ENCODE results near the gene FARS2. TPM values are rescaled to one million over a fixed set of nuclear protein-coding genes. Genes with fewer than 3 reads are reported as not detected.

The FARS2 gene
- total RNA-seq, 1 donor from 2014 or later, result 24.8 TPM

DNA sequence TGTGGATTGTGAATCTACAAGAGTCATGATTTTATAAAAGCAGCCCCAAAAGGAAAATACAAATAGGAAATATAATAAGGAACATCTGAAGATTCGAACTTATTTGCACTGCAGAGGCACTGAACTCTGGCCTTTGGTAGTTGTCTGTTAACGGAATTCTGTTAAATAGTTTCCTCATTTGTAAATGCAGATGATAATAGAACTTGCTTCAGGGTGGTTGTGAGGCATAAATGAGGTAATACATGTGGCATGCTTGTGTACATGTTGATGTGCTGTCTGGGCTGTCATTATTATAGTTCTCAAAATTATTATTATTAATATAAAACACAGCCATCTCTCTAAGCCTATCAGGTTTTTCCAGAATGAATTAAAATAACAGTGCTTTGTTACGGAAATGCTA, 443.4 kb downstream of the FARS2 start:
- no peak for DNase-seq

DNA sequence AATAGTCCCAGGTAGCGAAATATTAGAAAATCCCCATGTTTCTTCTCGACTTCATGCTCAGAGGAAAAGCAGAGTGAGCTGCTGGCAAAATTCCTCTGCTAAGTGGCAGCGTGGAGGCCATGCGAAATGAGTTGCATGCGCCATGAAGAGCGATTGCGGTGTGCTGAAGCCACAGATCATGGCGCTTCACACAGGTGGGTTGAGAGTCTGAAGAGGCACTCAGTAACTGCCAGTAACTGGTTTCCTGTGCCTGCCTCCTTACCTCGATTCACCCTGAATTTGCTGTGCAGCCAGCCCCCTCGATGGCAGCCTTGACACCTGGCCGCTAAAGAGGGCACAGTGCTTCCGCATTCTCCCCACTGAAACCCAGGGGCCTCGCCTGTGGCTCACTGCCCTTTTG, 443.9 kb downstream of the FARS2 start:
- no peak for DNase-seq

DNA sequence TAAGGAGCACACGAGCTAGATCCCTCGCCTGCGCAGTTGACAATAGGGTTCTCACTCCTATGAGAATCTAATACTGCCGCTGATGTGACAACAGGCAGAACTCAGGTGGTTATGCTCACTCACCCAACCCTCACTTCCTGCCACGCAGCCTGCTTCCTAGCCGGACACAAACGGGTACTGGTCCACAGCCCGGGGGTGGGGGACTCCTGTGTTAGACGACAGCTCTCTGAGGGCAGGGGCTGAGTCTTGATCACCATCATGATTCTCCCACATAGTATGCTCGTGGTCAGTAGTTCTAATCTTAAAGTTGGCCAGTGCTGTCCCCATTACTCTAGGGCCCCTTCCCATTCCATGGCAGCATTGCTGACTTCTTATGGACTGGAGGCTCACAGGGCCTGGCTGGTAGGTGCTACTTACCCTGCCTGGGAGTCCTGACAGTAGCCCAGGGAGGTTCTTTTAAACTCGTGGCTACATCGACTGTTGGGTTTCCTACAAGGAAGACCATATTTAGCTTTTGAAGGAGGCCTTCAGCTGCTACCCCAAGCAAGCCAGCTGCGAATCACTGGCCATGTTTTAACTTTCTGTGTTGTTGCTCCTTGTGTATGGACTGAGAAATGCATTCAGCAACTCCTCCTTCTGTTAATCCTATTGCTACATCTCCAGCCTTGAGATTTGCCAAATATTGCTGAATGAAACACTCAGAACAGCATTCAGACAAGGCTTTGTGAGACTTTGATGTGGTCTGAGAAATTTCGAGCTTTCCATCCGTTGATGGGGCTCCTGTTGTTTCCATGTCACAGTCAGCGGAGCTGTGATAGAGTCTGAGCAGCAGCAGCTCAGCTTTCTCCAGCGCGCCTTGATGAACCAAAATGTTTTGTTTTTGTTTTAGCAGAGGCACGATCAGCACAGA, 445.1 kb downstream of the FARS2 start:
- no peak for DNase-seq

DNA sequence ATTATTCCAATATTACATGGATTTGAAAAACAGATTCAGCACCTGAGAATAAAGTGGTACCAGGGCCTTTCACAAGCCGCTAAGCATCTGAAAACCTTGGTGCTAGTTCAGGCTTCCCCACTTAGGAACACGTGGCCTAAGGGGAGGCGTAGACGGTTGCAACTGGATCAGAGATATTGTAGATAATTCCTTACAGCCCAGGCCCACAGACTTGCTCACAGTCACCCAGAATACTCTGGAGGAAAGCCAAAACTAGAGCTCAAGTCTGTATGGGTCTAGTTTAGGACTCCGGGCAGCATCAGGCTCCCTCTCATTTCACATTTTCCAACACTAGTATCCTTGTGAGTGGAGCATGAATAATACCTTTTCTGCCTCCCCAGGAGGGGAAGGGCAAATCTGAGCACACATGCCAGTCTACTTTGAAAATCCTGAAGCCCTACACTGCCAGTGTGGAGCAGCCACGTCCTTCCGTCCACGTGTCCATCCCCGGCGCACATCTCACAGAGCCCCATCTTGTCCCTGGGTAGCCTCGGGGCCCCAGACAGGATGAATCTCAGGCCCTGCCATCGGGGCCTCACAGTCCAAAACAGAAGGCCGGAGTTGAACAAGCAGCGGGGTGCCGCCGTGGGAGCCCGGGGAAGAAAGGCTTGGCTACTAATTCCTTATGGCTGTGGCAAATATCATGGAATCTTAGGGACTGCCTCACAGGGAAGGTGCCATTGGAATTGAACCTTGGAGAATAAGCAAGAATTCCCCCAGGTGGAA, 446.1 kb downstream of the FARS2 start:
- DNase-seq, result no peak

DNA sequence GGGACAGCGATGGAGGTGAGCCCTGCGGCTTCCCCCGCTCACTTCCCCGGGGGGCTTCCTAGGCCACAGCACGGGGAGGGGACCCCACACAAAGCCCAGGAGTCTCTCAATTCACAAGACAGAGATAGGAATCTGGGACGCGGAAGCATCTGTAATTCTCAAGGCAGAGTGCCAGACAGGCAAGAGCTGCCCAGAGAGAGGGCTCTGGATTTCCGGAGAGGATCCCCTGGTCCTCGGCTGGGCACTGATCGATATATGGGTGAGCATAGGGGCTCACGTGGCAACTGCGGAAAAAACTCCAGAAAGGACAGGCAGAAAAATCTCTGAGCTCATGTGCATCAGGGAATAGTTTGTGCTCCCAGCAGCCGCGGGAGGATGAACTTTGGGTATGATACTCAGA, 449.2 kb downstream of the FARS2 start:
- no peak for DNase-seq

DNA sequence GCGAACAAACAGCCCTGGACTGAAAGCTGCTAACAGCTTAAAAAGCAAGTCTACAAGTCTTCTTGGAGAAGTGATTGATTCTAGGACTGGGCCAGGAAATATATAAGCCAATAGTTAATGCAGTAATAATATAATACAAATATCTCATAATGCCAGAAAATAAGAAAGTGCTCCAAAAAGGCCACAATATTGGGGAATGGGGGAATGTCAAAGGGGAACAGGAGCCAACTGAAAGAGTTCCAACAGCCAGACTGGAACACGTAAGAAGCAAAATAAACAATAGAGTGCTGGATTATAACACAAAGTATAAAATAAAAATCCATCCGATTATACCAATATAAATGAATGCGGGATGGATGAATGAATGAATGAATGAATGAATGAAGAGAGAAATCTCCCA, 449.6 kb downstream of the FARS2 start:
- DNase-seq, result no peak

DNA sequence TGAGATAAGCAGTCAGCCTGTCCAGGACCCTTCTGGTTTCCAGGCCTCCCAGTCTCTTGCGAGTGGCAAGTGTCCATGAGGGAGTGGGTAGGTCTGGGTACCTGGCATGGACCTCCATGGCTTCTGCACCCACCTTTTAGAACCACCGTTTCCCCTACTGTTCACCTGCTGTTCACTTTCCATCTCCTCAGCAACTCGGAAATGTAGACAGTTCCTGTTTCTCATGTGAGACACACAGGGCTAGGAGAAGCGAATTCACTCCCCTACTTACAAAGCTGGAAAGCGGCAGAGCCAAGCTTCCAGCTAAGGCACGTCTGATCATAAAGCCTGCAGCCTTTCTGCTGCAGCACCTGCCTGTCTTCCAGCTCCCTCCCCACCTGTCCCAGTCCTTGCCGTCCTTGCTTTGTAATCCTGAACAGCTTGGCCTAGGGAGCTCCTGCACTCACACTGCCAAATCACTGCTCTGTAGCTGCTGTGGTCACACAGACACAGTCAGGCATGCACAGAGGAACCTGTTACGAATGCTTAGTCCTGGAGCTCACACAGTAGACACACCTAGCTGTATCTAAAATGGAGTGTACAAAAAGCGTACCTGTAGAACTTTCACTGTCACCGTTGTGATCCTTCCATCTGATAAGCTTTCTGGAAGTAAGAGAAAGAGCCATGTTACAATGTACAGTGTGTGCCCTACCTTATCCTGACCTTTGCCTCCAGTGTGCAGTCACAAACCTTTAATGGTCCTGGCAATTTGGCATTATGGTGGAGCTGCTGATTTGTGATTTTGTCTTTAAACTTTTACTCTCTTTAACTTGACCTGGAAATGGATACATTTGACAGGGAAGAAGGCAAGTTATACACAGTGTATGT, 451.3 kb downstream of the FARS2 start:
- no peak for DNase-seq

DNA sequence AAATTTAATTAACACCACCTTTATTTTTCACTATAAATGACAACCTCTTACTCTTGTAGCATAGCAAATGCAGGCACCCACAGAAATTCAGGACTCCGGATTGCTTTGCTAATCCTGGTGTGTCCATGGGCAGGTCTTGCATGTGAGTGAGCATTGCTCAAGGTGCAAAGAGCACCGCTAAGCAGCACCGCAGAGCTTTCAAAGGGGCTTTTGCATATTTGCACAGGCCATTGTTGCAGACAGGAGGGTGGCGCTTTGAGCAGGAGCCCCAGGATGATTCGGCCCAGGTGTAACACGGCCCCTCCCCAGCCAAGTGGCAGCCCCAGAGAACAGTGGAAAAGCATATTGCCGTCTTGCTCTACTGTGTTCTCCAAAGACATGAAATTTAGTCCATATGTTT, 452.2 kb downstream of the FARS2 start:
- no peak for DNase-seq

DNA sequence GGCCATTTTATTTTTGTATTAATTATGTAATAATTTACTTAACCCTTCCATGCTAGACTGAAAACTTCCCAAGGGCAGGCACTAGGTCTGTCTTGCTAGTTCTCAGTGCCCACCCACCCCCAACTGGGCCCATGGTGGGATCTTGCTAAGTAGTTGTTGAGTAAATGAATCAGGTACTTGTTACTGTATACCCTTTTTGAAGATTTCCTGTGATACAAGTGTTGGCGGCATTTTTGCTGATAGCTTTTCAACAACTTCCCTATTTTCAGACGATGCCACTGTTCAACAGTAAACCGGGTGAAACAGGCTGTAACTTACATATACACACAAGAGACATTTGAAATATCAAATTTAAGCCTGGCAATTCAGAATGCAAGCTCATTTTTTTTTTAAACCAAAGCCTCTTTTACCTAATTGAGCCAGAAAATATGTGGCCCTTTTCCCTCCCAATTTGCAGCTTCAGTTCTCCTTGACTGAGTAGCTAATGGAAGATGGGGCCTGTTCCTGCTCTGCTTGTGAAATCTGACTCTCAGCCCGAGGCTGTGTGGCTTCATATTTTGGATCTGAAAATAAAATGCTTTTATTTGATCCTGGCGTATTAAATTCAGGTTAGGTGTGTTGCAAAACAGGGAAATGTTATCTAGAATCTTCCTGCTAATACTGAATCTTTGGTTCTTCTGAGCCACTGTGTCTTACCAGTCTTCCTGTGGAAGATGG, 457.1 kb downstream of the FARS2 start:
- DNase-seq, result no peak

DNA sequence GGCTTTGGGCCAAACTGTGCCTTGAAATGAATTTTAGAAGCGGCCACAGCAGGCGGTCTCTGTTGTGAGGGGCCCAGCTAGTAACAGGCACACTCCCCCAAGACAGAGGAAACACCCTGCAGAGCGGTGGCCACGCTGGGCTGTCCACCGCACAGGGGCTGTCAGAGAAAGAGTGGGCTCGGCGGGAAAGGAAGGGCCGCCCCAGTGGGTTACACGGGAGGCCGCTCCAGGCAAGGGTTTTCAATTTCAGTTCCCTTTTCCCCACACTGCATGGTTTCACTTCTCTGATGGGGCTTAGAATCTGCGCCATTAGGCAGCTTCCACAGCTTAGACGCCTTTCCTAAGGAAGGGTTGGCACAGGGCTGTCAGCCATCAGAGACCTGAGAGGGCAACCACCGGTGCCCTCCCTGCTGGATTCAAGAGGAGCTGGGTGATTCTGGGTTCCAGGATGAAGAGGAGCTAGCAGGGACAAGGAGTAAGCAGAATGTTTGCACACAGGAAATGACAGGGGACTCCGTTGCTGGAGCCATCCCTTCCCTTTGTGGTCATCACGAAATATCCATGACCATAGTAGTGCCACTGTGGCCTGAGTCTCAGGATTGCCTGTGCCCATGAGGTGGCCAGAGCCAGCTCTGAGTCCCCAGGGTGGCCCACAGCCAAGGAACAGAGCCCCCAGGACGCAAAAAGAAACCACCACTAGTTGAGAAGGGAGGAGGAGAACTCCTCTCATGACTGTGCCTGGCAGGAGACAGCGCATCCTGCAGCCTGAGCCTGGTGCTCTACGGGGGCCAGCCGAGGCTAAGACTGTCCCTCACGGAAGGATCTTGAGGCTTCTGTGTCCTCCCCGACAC, 462.8 kb downstream of the FARS2 start:
- no peak for DNase-seq

DNA sequence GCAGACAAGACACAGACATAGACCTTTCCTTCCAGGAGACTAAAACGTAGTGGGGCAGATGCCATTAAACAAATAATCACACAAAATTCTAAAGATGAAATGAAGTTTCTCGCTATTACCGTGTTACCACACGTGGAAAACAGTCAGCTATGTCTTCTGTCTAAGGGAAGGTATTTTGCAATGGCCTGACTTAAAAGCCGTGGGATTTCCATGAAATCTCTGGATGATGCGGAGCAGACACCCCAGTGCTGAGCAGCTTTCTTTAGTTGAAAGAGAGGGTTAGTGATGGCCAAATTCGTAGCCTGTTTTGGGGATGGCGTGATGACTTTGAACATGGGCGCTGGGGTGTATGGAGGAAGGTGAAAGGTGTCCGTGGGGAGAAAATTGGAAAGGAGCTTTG, 463.6 kb downstream of the FARS2 start:
- DNase-seq, result no peak

DNA sequence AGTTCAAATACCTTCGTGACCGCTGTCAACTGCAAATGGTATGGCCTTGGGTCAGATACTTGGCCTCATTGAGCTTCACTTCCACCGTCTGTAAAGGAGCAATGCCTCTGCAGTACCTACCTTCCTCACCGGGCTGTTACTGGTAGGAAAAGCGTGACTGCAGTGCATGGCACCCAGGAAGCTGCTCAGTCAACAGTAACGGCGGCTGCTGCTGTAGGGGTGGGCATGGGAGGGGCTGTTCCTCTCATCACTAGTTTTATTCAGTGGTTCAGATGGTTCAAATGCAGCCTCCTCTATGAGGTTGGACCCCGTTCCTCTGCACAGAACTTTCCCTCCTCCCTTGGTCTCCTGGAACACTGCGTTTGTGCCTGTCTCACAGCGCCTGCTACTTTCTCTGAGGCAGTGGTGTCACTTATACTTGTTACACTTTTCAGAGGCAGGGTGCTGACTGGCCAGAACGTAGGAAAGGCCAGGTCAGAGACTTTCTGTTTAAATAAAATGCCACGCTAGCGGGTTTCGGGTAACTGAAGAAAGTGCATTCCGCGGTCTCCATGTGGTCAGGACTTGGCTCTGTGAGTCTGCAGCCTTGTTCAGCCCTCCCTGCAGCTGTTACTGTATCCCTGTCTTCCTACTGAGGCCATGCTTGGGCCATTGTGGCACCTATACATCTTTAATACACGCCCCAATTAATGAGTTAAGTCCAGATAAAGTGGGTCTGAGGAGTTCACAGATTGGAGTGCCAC, 465.8 kb downstream of the FARS2 start:
- DNase-seq, result no peak

DNA sequence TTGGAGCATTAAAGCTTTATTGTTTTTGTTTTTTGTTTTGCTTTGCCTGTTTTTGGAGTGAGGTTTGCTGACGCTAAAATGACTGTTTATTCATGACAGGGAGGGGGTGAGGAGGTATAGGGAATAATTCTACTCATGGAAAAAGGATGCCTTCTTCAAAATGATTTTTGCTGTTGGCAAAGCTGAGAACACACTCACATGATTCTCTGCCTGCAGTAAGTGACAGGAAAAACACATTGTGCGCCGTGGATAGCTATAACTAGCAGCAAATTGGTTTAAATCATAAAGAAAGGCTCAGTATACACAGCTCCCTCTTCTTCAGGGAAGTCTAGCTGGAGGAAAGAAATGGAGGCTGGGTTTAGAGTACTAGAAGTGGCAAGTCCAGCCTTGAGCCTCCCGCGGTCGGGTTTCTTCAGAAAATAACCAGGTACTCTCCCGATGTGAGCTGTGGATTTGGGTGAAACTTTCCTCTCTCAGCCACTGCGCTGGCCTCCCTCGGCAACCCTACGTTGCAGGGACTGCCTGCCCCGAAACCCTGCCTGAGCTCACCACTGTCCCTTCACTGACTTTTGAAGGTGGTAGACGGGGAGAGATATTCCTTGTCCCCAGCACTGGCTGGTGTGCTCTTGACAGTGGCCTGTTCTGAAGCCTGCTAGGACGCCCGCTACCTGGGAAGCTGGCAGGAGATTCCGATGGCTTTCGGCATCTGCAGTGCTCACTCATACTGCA, 467.2 kb downstream of the FARS2 start:
- peak; percentile 40 for DNase-seq

DNA sequence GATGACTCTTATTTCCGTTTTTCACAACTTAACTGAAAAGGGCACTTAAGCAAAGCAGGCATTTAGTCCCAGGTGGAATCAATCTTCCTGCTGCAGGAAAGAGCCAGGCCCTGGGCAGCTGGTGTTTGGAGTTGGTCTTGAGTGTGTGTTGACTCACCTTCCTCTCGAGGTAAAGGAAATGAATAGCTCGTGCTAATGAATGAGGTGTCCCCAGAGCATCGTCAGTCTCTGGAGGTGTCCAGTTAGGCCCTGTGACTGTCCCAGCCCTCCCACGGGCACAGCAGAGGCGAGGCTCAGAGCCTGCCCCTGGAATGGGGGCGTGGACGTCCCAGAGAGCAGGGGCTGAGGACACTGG, 467.7 kb downstream of the FARS2 start:
- peak; percentile 40 for DNase-seq

DNA sequence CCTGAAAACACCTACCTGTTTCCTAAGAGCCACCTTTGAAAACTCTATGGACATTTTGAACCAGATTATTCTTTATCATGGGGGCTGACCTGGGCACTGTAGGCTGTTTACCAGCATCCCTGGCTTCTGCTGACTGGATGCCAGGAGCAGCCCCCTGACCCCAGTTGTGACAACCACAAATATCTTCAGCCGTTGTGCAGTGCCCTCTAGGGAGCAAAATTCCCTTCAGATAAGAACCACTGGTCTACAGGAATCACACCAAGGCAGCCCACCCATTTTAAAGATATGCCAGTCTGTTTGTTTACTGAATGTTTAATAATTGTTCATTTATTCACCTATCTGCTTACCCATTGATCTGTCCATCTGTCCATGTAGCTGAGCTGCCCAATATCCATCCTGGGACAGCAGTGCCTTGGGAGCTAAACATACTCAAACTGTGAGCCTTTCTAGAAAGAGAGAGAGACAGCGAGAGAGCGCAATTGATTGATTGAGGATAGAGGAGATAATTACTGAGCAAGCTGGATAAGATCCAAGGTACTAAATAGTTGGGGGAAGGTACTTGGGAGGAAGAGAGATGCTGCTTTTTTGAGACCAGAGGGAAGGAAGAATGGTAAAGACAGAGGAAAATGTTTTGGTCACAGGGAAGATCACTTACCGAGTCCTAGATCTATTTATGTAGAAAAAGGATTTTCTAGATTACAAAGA, 468.7 kb downstream of the FARS2 start:
- DNase-seq, result no peak

DNA sequence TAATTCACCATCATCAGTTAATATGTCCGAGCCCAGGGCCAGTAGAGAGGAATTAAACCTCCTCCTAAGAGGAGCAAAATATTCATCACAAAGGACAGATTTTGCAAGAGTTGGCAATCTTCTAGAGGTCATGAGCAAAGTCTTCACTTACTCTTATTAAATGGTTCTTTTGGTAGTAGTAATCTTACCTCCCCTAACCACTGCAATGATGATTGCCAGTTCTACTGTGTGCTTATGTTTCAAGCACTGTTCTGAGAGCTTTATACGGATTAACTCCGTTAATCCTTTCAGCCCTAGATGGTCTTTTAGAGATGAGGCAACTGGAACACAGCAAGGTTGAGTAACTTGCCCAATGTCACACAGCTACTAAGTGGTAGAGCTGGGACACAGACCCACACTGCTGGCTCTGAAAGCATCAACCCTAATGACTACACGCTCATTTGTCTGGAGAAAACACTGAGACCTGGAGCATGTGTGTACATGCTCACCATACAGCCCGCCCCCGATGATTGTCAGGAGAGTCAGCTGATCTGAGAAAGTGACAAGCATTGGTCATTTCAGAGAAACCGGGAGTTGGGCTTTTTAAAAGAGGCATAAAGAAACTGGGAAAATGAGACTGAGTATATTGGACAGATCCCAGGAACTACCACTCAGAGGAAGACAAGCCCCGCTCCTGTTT, 469.4 kb downstream of the FARS2 start:
- DNase-seq, result no peak

DNA sequence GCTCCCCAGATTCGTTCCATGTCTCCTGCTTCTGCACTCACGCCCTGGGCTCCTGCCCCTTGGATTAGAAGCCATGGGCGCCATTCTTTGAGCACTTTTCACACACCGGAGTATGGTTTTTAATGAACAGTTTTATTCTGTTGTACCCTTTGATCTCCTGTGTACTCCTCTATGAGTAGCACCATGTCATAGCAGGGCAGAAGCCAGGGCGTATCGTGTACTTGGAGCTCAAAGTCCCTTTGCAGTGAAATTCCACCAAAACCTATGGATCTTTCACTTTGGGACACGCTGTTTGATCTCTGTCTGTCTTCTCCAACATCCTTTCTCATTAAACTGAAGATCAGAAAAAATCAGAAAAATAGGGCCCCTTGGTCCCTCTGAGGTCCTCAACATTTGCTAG, 470.1 kb downstream of the FARS2 start:
- DNase-seq, result no peak

DNA sequence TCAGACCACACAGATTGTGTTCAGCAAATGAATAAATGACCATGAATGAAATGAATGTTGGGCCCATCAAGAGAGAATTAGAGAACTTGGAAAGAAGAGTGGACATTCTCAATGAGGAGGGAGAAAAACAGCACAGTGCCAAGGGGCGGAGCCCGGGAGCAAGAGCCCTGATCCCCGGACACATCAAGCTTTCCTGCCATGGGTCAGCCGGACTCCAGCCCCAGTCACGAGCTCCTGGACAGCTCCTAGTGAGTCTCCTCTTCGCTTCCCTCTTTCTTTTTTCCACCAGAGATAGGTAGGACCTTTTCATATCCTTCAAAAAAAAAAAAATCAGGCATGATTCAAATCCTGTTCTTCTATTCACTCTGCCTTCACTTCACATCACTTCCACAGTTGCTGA, 471.2 kb downstream of the FARS2 start:
- DNase-seq, result no peak

Data from occipital lobe (tissue), 2 donors.